ENCODE results near the gene CAMK2B. TPM values are rescaled to one million over a fixed set of nuclear protein-coding genes. Genes with fewer than 3 reads are reported as not detected.

CAMK2B gene
- polyA plus RNA-seq, 3 donors = 0.13 TPM; not detected in 2

- Mint-ChIP-seq H3K36me3 (peaks cover 0 to 5% of the 10 kb centered on the region in 2 donors), H3K27ac (no peak overlapping the region), H3K27me3 (ENCODE audit: low read depth in 3 of 3) (peaks cover 37 to 56% (median 43%) of the 10 kb centered on the region in 3 donors), H3K4me1 (peaks cover 5% of the 10 kb centered on the region), H3K4me3 (peak overlapping the region in 1 of 2 donors; percentile 90), H3K9me3 (peaks cover 0 to 9% (median 4%) of the 10 kb centered on the region in 7 donors)
- no peak overlapping the region for H3K27ac ChIP-seq (ENCODE audit: low read depth in 1 of 2, low read length in 2 of 2)
- H3K4me3 ChIP-seq (replicated peaks in 1 of 3; ENCODE audit: low read depth in 2 of 3, low read length in 3 of 3) = no peak overlapping the region
- no peaks in the 10 kb centered on the region for H3K9me3 ChIP-seq (replicated peaks in 1 of 2; ENCODE audit: control insufficient read depth in 1 of 2, insufficient read depth in 1 of 2, low read length in 2 of 2)
- H3K27me3 ChIP-seq (ENCODE audit: control insufficient read depth in 2 of 2, insufficient read depth in 2 of 2, low read length in 2 of 2) = peaks cover 6 to 37% of the 10 kb centered on the region in 2 donors
- DNase-seq = no peak
- no peaks in the 10 kb centered on the region for H4K20me1 ChIP-seq (ENCODE audit: insufficient read depth, low read length)
- H3K4me2 ChIP-seq (replicated peaks; ENCODE audit: extremely low read depth, low read length, poor library complexity, severe bottlenecking) = no peak overlapping the region
- no peaks in the 10 kb centered on the region for H3K4me1 ChIP-seq (ENCODE audit: control insufficient read depth in 1 of 2, insufficient read depth in 2 of 2, low read length in 2 of 2)
- H3K79me2 ChIP-seq (ENCODE audit: insufficient read depth, low read length) = no peaks in the 10 kb centered on the region
- no peak overlapping the region for H2AFZ ChIP-seq (ENCODE audit: insufficient read depth, low read depth, low read length, poor library complexity, severe bottlenecking)
- H3K36me3 ChIP-seq (replicated peaks in 1 of 2; ENCODE audit: control insufficient read depth in 1 of 2, insufficient read depth in 2 of 2, low read length in 2 of 2) = no peaks in the 10 kb centered on the region
- intact Hi-C loops (cut with micrococcal nuclease) = no loop called here
- 7% methylated on average over 56 of the region's 61 CpGs for WGBS (ENCODE audit: insufficient coverage)
- H3K9ac ChIP-seq (ENCODE audit: insufficient read depth, low read length, poor library complexity, severe bottlenecking) = no peak overlapping the region
- TF ChIP-seq, protein P1, sequence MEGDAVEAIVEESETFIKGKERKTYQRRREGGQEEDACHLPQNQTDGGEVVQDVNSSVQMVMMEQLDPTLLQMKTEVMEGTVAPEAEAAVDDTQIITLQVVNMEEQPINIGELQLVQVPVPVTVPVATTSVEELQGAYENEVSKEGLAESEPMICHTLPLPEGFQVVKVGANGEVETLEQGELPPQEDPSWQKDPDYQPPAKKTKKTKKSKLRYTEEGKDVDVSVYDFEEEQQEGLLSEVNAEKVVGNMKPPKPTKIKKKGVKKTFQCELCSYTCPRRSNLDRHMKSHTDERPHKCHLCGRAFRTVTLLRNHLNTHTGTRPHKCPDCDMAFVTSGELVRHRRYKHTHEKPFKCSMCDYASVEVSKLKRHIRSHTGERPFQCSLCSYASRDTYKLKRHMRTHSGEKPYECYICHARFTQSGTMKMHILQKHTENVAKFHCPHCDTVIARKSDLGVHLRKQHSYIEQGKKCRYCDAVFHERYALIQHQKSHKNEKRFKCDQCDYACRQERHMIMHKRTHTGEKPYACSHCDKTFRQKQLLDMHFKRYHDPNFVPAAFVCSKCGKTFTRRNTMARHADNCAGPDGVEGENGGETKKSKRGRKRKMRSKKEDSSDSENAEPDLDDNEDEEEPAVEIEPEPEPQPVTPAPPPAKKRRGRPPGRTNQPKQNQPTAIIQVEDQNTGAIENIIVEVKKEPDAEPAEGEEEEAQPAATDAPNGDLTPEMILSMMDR (IDR thresholded peaks at IDR 0.05) = no peak
Observed at GRCh38 chr7:44324481-44325200, 753 bp downstream of the CAMK2B start.

- intact Hi-C loops (cut with micrococcal nuclease) = no loop called here
- Mint-ChIP-seq H3K4me1 (peaks cover 5% of the 10 kb centered on the region), H3K27ac (no peak overlapping the region), H3K9me3 (peaks cover 0 to 9% (median 4%) of the 10 kb centered on the region in 7 donors), H3K36me3 (peaks cover 0 to 5% of the 10 kb centered on the region in 2 donors), H3K4me3 (peak overlapping the region in 1 of 2 donors; percentile 90), H3K27me3 (ENCODE audit: low read depth in 3 of 3) (peaks cover 37 to 56% (median 43%) of the 10 kb centered on the region in 3 donors)
- no peak overlapping the region for H2AFZ ChIP-seq (ENCODE audit: insufficient read depth, low read depth, low read length, poor library complexity, severe bottlenecking)
- DNase-seq = no peak
- no peak overlapping the region for H3K4me3 ChIP-seq (replicated peaks in 1 of 3; ENCODE audit: low read depth in 2 of 3, low read length in 3 of 3)
- H3K27me3 ChIP-seq (ENCODE audit: control insufficient read depth in 2 of 2, insufficient read depth in 2 of 2, low read length in 2 of 2) = peaks cover 6 to 37% of the 10 kb centered on the region in 2 donors
- H3K36me3 ChIP-seq (replicated peaks in 1 of 2; ENCODE audit: control insufficient read depth in 1 of 2, insufficient read depth in 2 of 2, low read length in 2 of 2) = no peaks in the 10 kb centered on the region
- TF ChIP-seq, protein P1 (IDR thresholded peaks at IDR 0.05) = no peak
- no peak overlapping the region for H3K27ac ChIP-seq (ENCODE audit: low read depth in 1 of 2, low read length in 2 of 2)
- WGBS (ENCODE audit: insufficient coverage) = 38% methylated on average over 4 of the region's 9 CpGs
- H3K4me1 ChIP-seq (ENCODE audit: control insufficient read depth in 1 of 2, insufficient read depth in 2 of 2, low read length in 2 of 2) = no peaks in the 10 kb centered on the region
- H3K79me2 ChIP-seq (ENCODE audit: insufficient read depth, low read length) = no peaks in the 10 kb centered on the region
- H3K4me2 ChIP-seq (replicated peaks; ENCODE audit: extremely low read depth, low read length, poor library complexity, severe bottlenecking) = no peak overlapping the region
- no peak overlapping the region for H3K9ac ChIP-seq (ENCODE audit: insufficient read depth, low read length, poor library complexity, severe bottlenecking)
- H4K20me1 ChIP-seq (ENCODE audit: insufficient read depth, low read length) = no peaks in the 10 kb centered on the region
- no peaks in the 10 kb centered on the region for H3K9me3 ChIP-seq (replicated peaks in 1 of 2; ENCODE audit: control insufficient read depth in 1 of 2, insufficient read depth in 1 of 2, low read length in 2 of 2)
Observed at GRCh38 chr7:44324204-44324480, 1.3 kb downstream of the CAMK2B start.

All from CD14-positive monocyte (primary cell).